Caco-2 (cell line): ENCODE results near the gene RAP1A. TPM values are rescaled to one million over a fixed set of nuclear protein-coding genes. Genes with fewer than 3 reads are reported as not detected.
"Not testable (repeated sequence)": the region's sequence is repeated elsewhere in the genome, so short reads cannot be mapped to it uniquely, and the experiment has no call there.

Source experiments
- BruUV-seq: library from RNA; stranded (reverse); fragments of 400-500 nt; replicated peaks from 2 replicates; lab custom pipeline; 2021; lab: Mats Ljungman, UMichigan
- CTCF ChIA-PET: fragments of 300-600 bp; sonication (Branson Sonifier 250); formaldehyde crosslinking; loops from one replicate; lab custom pipeline; 2022; ENCODE audit warnings: antibody characterized with exemption; lab: Charles Lee
- POLR2A ChIA-PET: fragments of 300-600 bp; sonication (Branson Sonifier 250); formaldehyde crosslinking; loops from one replicate; lab custom pipeline; 2022; ENCODE audit warnings: antibody characterized with exemption; lab: Charles Lee
- DNase-seq, 2 experiments: peaks; one replicate each; pipeline versions ENCODE4 v3.0.0 to v3.0.0-alpha.2; 2020 to 2022
- H3K27me3 ChIP-seq: replicated peaks from 2 replicates; pipeline ENCODE4 v1.6.0; 2011; ENCODE audit warnings: low read length; ENCODE audit not compliant: control insufficient read depth, insufficient read depth
- H3K36me3 ChIP-seq: 2 replicates; pipeline ENCODE4 v1.5.1; 2011; ENCODE audit warnings: low read length; ENCODE audit not compliant: control insufficient read depth, insufficient read depth
- H3K4me1 ChIP-seq: fragments of 250-450 bp; sonication (Bioruptor Pico); 2 replicates; pipeline ENCODE4 v1.5.1; 2020; ENCODE audit warnings: mild to moderate bottlenecking
- H3K4me3 ChIP-seq: 2 replicates; pipeline ENCODE4 v1.5.1; 2011; ENCODE audit warnings: low read depth, mild to moderate bottlenecking, control low read depth, low read length
- H3K9me3 ChIP-seq: fragments of 250-450 bp; sonication (Bioruptor Pico); 2 replicates; pipeline ENCODE4 v1.5.1; 2020; ENCODE audit warnings: mild to moderate bottlenecking, moderate library complexity
- H3K27ac Mint-ChIP-seq: one replicate; pipeline ENCODE4 v1.8.0; 2022; ENCODE audit warnings: mixed read lengths; ENCODE audit not compliant: unreplicated experiment
- H3K27me3 Mint-ChIP-seq: one replicate; pipeline ENCODE4 v1.8.0; 2022; ENCODE audit warnings: mixed read lengths; ENCODE audit not compliant: insufficient read depth, unreplicated experiment
- H3K36me3 Mint-ChIP-seq: one replicate; pipeline ENCODE4 v1.8.0; 2022; ENCODE audit warnings: mild to moderate bottlenecking, mixed read lengths; ENCODE audit not compliant: insufficient read depth, unreplicated experiment
- H3K4me1 Mint-ChIP-seq: one replicate; pipeline ENCODE4 v1.8.0; 2022; ENCODE audit warnings: low read depth, mixed read lengths; ENCODE audit not compliant: unreplicated experiment
- H3K4me3 Mint-ChIP-seq: one replicate; pipeline ENCODE4 v1.8.0; 2022; ENCODE audit warnings: mild to moderate bottlenecking, moderate library complexity, mixed read lengths; ENCODE audit not compliant: unreplicated experiment
- H3K9me3 Mint-ChIP-seq: one replicate; pipeline ENCODE4 v1.8.0; 2022; ENCODE audit warnings: mixed read lengths; ENCODE audit not compliant: unreplicated experiment
- CTCF ChIP-seq, 2 experiments: fragments of 200-600 bp in 1 of 2; IDR thresholded peaks; 1 replicate in 1 of 2; 2 replicates in 1 of 2; pipeline versions ENCODE4 v1.5.1 to v1.8.0; 2011 to 2022; ENCODE audit warnings: antibody characterized with exemption in 1 of 2, control low read depth in 1 of 2, inconsistent platforms in 1 of 2, low read depth in 1 of 2, low read length in 1 of 2, mild to moderate bottlenecking in 1 of 2, moderate library complexity in 1 of 2; ENCODE audit not compliant: insufficient read depth in 1 of 2, severe bottlenecking in 1 of 2, unreplicated experiment in 1 of 2
- intact Hi-C: fragments of 100-400 bp; cut with micrococcal nuclease; formaldehyde crosslinking; loops from one replicate; pipeline ENCODE4 v1.10.0; 2022; ENCODE audit not compliant: unreplicated experiment
- total RNA-seq: library from RNA; stranded (reverse); gene quantifications from 2 replicates; pipeline ENCODE4 v1.2.3, GENCODE V29; 2022

RAP1A gene
- total RNA-seq, 1 experiment from 2014 or later, result 64.1 TPM

- peaks cover 4% of the 10 kb centered on the region; the same call in 1 of the 2 replicates for H3K4me1 ChIP-seq
- TSS peak; percentile 57 for BruUV-seq
- peaks cover 16% of the 10 kb centered on the region for H3K36me3 Mint-ChIP-seq
- no peaks in the 10 kb centered on the region for H3K27me3 Mint-ChIP-seq
- H3K4me3 Mint-ChIP-seq, result peak overlapping the region; percentile 79
- DNase-seq, result peak; percentile 69 to 78
- ChIA-PET CTCF (interaction anchor here (0.6 to 1.7 kb wide), 4 partner anchors 11 to 258 kb away, joined by 3 to 10 read pairs (median 4); no protein-coding TSS in a partner anchor), POLR2A (no interaction called here)
- peak overlapping the region; percentile 56 for H3K4me3 ChIP-seq
- H3K4me1 Mint-ChIP-seq, result peaks cover 16% of the 10 kb centered on the region
- H3K27ac Mint-ChIP-seq, result peak overlapping the region; percentile 92
- H3K36me3 ChIP-seq, result no peaks in the 10 kb centered on the region
- peak in 1 of 2 experiments; percentile 1 for TF ChIP-seq CTCF (IDR thresholded peaks at IDR 0.05; ENCODE audit: insufficient read depth in 1 of 2, low read depth in 1 of 2, low read length in 1 of 2, severe bottlenecking in 1 of 2, unreplicated experiment in 1 of 2)
- H3K9me3 ChIP-seq, result no peaks in the 10 kb centered on the region
- intact Hi-C loops, result loop anchor here (1.0 kb wide), 1 partner anchor 15 kb away; the partner anchor contains the start of gene DDX20
- H3K27me3 ChIP-seq, result no peaks in the 10 kb centered on the region
- H3K9me3 Mint-ChIP-seq, result no peaks in the 10 kb centered on the region
These were observed 120.6 kb downstream of the RAP1A start for GRCh38 chr1:111739925-111740765.

GRCh38 chr1:111742292-111742691 lies 122.7 kb downstream of the RAP1A start:
- H3K4me3 Mint-ChIP-seq, DNase-seq, H3K27me3 Mint-ChIP-seq, H3K4me3 ChIP-seq, H3K9me3 Mint-ChIP-seq, intact Hi-C loops, H3K36me3 ChIP-seq, POLR2A ChIA-PET, H3K9me3 ChIP-seq, BruUV-seq, H3K27ac Mint-ChIP-seq, H3K27me3 ChIP-seq, H3K4me1 ChIP-seq: not testable (repeated sequence)
- H3K36me3 Mint-ChIP-seq, result peaks cover 16% of the 10 kb centered on the region
- H3K4me1 Mint-ChIP-seq, result peaks cover 16% of the 10 kb centered on the region
- CTCF ChIA-PET, result interaction anchor here (1.4 kb wide), 1 partner anchor 234 kb away, joined by 4 read pairs; no protein-coding TSS in a partner anchor

- DNase-seq, result no peak
- H3K27ac Mint-ChIP-seq, result no peak overlapping the region
- H3K4me1 ChIP-seq, result no peaks in the 10 kb centered on the region; the same call in 1 of the 2 replicates
- intact Hi-C loops, result no loop called here
- no peak overlapping the region for H3K4me3 Mint-ChIP-seq
- no peaks in the 10 kb centered on the region for H3K9me3 Mint-ChIP-seq
- no peak overlapping the region for H3K4me3 ChIP-seq
- CTCF ChIA-PET, result interaction anchor here (1.4 kb wide), 1 partner anchor 235 kb away, joined by 4 read pairs; no protein-coding TSS in a partner anchor
- TF ChIP-seq CTCF (IDR thresholded peaks at IDR 0.05; ENCODE audit: insufficient read depth in 1 of 2, low read depth in 1 of 2, low read length in 1 of 2, severe bottlenecking in 1 of 2, unreplicated experiment in 1 of 2), result no peak
- POLR2A ChIA-PET, result interaction anchor here (0.6 kb wide), 1 partner anchor 294 kb away, joined by 6 read pairs; the partner anchor contains the start of gene WDR77
- no peaks in the 10 kb centered on the region for H3K27me3 Mint-ChIP-seq
- no peaks in the 10 kb centered on the region for H3K27me3 ChIP-seq
- H3K36me3 Mint-ChIP-seq, result peaks cover 16% of the 10 kb centered on the region
- peaks cover 9% of the 10 kb centered on the region for H3K4me1 Mint-ChIP-seq
- no peaks in the 10 kb centered on the region for H3K9me3 ChIP-seq
- no TSS peak for BruUV-seq
- H3K36me3 ChIP-seq, result no peaks in the 10 kb centered on the region
These were observed 123.5 kb downstream of the RAP1A start for GRCh38 chr1:111742938-111743549.
